ENCODE data around the gene PIEZO1.

The PIEZO1 gene

GRCh38 chr16:88763502-88764053 is 21.4 kb downstream of the PIEZO1 start:
- TF ChIP-seq CTCF (IDR thresholded peaks at IDR 0.05): no peak
- peaks cover 23% of the 10 kb centered on the region for H3K27me3 Mint-ChIP-seq (ENCODE audit: low read depth, poor library complexity)
- H3K36me3 Mint-ChIP-seq (ENCODE audit: low read depth): no peaks in the 10 kb centered on the region
- no peak overlapping the region for H3K27ac Mint-ChIP-seq
- H3K4me3 Mint-ChIP-seq: no peak overlapping the region
- peak; percentile 71 for DNase-seq
- H3K9me3 Mint-ChIP-seq: peaks cover 3% of the 10 kb centered on the region
- peaks cover 49% of the 10 kb centered on the region for H3K4me1 Mint-ChIP-seq

GRCh38 chr16:88762941-88763340 is 22.1 kb downstream of the PIEZO1 start:
- Mint-ChIP-seq H3K36me3 (ENCODE audit: low read depth) (no peaks in the 10 kb centered on the region), H3K9me3 (peaks cover 4% of the 10 kb centered on the region), H3K4me1 (peaks cover 50% of the 10 kb centered on the region), H3K27me3 (ENCODE audit: low read depth, poor library complexity) (peaks cover 23% of the 10 kb centered on the region), H3K27ac (no peak overlapping the region), H3K4me3 (no peak overlapping the region)
- DNase-seq: no peak
- no peak for TF ChIP-seq CTCF (IDR thresholded peaks at IDR 0.05)

GRCh38 chr16:88762258-88762870 is 22.7 kb downstream of the PIEZO1 start:
- Mint-ChIP-seq H3K4me1 (peaks cover 45% of the 10 kb centered on the region), H3K36me3 (ENCODE audit: low read depth) (no peaks in the 10 kb centered on the region), H3K4me3 (no peak overlapping the region), H3K27ac (no peak overlapping the region), H3K27me3 (ENCODE audit: low read depth, poor library complexity) (peaks cover 26% of the 10 kb centered on the region), H3K9me3 (peaks cover 4% of the 10 kb centered on the region)
- no peak for TF ChIP-seq CTCF (IDR thresholded peaks at IDR 0.05)
- DNase-seq: no peak

- no peak overlapping the region for H3K4me3 Mint-ChIP-seq
- no peaks in the 10 kb centered on the region for H3K36me3 Mint-ChIP-seq (ENCODE audit: low read depth)
- peaks cover 30% of the 10 kb centered on the region for H3K27me3 Mint-ChIP-seq (ENCODE audit: low read depth, poor library complexity)
- DNase-seq: no peak
- no peak overlapping the region for H3K27ac Mint-ChIP-seq
- H3K4me1 Mint-ChIP-seq: peaks cover 40% of the 10 kb centered on the region
- H3K9me3 Mint-ChIP-seq: peaks cover 4% of the 10 kb centered on the region
- TF ChIP-seq CTCF (IDR thresholded peaks at IDR 0.05): no peak
These were observed 23.2 kb downstream of the PIEZO1 start for GRCh38 chr16:88761830-88762229.

GRCh38 chr16:88761143-88761534 is 23.9 kb downstream of the PIEZO1 start:
- TF ChIP-seq CTCF (IDR thresholded peaks at IDR 0.05): no peak

More at GRCh38 chr16:88761143-88761534, 23.9 kb downstream of the PIEZO1 start:
- Mint-ChIP-seq H3K27ac (no peak overlapping the region), H3K4me3 (no peak overlapping the region), H3K9me3 (peaks cover 4% of the 10 kb centered on the region), H3K27me3 (ENCODE audit: low read depth, poor library complexity) (peaks cover 35% of the 10 kb centered on the region), H3K36me3 (ENCODE audit: low read depth) (no peaks in the 10 kb centered on the region), H3K4me1 (peaks cover 35% of the 10 kb centered on the region)
- no peak for DNase-seq
